ENCODE results near the gene CCDC88C.
"Not testable (repeated sequence)": the region's sequence is repeated elsewhere in the genome, so short reads cannot be mapped to it uniquely, and the experiment has no call there.

Gene CCDC88C

GRCh38 chr14:91263329-91263728 is 154.3 kb downstream of the CCDC88C start:
- DNase-seq = no peak

GRCh38 chr14:91261986-91262549 is 155.6 kb downstream of the CCDC88C start:
- no peak for DNase-seq

DNA sequence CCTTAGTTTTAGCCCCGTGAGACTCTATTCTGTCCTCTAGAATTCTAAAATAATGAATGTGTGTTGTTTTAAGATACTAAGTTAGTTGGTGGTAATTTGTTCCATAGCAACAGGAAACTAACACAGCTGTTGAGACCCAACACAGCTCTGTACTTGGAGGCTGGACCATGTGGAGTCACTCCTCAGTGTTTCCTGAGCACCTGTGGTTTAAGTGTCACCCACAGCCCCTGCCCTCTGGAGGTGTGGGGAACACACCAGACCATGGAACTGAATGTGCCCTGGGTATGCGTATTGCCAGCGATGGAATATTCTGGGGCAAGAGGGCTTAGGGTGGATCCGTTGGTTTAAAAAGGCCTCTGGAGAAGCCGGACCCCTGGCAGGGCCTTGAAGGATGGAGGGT is 156.5 kb downstream of the CCDC88C start:
- DNase-seq = no peak

DNA sequence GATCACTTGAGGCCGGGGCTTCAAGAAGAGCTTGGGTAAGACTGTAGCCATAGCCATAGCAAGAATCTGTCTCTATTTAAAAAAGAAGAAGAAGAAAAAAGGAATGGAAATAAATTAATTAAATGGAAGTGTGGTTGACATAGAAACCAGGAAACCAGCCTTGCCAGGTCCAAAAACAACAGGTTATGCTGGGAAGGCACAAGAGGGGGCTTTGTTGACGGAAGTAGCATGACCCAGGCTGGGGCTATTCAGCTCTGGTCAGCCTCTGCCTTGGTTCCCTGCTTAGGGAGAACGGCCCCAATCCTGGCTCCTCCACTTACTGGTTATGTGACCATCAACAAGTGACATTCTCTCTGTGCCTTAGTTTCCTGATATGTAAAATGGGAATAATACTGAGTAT is 158.7 kb downstream of the CCDC88C start:
- DNase-seq = no peak

DNA sequence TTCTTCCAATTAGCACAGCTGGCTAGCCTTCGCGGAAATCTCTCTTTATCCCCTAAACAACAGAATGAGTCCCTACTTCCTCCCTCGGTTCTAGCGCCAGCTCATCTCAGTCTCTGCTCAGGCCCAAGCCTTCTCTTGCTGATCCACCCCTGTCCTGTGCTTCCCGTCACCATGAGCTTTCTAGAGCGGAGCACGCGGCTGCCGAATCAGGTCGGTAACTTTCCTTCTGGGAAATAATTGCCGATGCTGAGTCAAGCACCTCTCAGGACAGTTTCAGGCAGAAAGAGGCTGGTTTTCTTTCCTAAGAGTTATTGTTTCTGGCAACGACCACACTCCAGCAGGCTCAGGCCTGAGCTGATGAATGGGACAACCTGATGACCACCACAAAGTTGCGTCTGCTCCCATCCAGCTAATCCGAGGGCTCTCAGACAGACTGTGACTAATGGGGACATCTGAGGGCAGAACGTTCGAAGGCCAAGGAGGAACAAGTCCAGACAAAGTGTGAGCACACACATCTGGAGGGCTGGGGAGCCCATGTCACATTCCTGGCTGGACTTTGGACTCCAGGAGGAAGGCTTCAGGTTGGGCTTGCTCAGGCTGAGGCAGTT is 159.5 kb downstream of the CCDC88C start:
- no peak for DNase-seq

DNA sequence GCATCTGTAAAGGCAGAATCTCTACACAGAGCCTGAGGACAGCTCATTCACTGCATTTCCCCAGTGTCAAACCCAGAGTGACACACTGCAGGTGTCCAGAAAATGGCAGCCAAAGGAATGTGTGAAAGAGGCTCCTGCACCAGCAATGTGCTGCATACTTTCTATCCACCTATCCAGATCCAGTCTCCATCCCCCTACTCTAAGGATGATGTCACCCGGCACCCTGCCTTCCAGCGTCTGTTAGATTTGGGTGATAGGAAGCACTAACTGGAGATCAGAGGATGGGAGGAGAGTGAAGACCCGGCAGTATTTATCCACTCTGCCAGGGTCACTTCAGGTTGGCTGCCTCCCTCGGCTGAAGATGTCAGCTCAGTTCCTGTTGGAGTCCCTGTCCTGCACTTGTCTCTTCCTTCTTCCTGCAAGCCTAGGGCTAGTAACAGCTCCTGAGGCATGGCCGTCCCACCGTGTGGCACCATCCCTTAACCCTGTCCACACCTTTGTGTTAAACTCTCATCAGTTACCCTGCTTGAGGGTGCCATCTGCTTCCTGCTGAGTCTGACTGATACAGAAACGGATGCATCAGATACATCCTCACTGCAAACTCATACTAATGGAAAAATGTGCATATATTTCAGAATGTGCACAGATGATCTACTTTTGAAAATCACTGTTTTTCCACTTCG is 160.2 kb downstream of the CCDC88C start:
- no peak for DNase-seq

DNA sequence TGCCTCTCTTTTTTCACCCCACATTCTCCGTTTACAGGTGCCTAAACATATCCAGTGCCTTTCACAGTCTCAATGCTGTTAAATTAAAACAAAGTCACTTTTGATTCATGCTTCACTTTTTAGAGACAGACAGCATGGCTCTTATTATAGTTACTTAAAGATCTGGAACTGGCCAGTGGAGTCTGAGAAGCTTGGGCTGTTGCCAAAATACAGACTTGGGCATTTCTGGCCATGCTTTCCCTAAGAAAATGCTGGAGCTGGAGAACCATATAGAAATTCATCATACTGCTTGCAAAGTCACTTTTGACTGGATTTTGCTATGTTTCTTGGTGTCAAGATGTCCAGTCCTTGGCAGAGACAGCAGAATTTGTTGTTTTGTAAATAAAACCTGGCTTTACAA is 161.0 kb downstream of the CCDC88C start:
- DNase-seq = no peak

GRCh38 chr14:91255026-91255695 is 162.5 kb downstream of the CCDC88C start:
- no peak for DNase-seq

DNA sequence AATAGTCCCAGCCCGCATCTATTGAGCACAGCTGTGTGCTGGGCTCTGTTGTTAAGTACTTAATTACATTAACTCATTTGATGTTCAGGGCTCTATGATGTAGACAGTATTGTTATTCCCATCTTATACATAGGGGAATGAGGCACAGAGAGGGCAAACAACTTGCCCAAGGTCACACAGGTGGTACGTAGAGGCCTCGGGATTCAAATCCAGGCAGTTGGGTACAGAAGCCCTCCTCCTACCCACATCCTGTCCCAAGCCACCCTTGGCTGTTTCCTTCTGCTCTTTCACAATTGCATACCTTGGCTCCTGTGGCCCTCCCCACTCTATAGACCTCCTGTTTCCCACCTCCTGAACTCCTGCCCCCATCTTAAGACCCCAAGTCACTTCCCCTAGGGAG is 163.2 kb downstream of the CCDC88C start:
- DNase-seq = no peak

DNA sequence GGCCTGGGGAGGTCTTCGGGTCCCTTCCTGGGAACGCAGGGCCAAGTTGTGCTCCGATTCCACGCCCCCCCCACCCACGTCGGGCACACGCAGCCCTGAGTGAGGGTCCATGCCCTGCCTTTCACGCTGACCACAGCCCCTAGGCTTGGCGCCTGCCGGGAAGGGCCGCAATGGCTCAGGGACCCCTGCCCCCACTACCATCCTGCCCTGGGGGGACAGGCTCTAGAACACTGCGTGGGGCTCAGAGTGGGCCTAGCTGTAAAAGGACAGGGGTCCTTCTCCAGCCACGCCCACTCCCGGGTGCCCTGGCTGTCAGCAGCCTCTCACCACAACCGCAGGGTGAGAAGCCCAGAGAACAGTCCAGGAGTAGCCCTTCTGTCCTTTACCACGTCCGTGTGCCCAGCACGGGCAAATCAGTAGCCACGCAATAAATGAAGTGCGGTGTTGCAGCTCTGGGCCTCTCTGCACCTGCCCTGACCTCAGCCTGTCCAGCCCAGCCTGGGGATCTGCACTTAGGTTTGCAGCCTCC is 163.8 kb downstream of the CCDC88C start:
- no peak for DNase-seq

DNA sequence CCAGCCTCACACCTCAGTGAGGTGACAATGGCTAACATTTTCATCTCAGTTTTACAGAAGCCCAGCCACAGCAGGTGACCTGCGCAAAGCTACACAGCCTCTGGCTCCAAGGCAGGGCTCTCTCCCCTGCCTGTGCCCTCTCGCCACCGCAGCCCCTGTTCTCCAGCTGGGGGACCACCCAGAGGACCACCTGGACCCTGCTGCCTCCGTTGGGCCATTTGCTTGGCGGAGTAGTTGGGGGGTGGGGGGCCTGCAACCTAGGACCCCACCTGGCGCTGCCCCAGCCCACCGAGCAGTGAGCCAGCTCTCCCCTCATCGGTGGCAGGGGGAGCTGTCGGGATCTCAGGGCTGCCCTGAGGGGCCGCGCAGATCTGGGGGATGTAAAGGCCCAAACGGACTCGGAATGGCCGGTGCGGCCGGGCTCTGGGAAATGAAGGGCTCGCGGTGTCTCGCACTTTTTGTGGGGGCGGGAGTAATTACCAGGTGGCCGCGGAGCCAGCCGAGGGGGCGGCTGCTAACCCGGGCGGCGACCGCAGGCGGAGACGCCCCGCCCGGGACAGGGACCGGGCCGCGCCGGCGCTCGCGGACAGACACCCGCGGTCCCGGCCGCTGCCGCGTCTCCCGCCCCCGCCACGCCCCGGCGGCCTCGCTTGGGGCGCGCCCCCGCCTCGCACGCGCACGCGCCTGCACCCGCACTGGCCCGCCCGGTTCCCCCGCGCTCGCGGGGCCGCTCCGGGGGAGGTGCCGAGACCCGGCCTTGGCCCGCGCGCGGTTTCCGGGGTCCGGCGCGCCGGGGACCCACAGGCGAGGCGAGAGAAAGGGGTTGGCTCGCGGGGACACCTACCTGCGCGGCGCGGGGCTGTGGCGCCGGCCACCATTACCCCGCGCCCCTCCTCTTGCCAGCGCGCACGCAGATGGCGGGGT is 164.5 kb downstream of the CCDC88C start:
- peak; percentile 27 for DNase-seq

- DNase-seq = no peak
These were observed 166.7 kb downstream of the CCDC88C start for GRCh38 chr14:91250912-91251311.

DNA sequence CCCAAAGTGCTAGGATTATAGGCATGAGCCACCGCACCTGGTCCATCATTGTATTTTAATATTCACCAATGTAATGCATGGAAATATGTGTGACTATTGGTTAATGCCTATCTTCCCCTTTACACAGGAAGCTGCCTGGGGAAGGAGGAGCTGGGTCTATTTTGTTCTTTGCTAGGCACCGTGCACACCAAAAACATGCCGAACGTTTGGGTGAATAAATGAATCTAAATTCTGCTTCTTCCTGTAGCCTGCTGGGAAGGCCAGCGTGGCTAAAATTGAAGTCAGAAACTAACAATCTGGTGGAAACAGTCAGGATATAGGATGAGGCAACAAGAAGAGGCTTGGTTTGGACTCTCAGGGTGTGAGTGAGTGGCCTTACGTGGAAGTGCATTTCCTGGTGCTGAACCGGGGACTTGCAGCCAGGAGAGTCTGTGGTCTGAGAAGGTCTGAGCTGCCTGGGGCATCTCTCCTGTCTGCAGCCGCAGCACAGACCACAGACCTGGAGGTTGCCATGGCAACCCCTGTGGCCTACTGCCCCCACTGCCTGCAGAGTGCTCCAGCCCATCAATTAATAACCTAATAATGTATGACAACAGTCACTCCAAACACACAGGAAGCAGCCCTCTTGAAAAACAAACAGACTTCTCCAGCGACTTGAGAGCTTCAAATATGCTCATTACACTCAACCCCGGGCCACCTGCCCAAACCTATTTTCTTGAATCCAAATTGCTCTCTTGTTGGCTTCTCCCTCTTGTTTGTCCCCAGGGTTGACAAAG is 167.6 kb downstream of the CCDC88C start:
- DNase-seq = peak; percentile 90

- peak; percentile 63 for DNase-seq
These were observed 171.4 kb downstream of the CCDC88C start for GRCh38 chr14:91246051-91246852.

DNA sequence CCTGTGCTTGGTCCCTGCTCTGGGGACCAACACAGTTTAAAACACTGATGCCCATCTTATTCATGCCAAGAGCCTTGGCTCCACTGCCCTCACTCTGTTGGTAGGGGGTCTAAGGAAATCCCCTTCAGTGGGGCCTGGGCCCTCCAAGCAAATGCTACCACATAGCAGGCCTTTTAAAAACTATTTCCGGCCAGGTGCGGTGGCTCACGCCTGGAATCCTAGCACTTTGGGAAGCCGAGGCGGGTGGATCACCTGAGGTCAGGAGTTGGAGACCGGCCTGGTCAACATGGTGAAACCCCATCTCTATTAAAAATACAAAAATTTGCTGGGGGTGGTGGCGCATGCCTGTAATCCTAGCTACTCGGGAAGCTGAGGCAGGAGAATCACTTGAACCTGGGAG is 172.0 kb downstream of the CCDC88C start:
- not testable (repeated sequence) for DNase-seq

GRCh38 chr14:91245029-91245428 is 172.6 kb downstream of the CCDC88C start:
- no peak for DNase-seq

DNA sequence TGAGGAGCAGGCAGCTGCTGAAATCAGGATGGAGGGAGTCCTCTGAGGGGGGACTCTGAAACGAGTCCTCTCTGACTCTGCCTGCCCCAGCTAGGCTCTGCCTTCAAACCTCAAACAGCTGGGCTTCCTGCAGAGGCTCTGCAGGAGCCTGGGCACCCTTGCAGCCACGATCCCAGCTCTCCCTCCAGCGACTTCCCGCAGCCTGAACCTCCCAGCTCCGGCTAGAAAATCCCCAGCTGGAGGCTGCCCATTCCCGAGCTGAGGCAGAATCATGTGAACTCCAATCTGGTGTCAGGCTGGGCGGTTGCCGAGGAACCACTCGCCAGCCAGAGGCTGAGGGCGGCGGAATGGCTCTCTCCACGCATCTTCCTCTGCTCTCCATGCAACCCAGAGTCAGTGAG is 173.1 kb downstream of the CCDC88C start, which contains the start of gene GPR68:
TSS of gene GPR68 (minus strand) at position 204 of the 401 bp plus-strand sequence. CDS start 9,654 bp downstream, outside the sequence.
- DNase-seq = no peak

- DNase-seq = no peak
These were observed 174.5 kb downstream of the CCDC88C start for GRCh38 chr14:91243074-91243471.

- no peak for DNase-seq
These were observed 175.0 kb downstream of the CCDC88C start for GRCh38 chr14:91242635-91243034.

DNA sequence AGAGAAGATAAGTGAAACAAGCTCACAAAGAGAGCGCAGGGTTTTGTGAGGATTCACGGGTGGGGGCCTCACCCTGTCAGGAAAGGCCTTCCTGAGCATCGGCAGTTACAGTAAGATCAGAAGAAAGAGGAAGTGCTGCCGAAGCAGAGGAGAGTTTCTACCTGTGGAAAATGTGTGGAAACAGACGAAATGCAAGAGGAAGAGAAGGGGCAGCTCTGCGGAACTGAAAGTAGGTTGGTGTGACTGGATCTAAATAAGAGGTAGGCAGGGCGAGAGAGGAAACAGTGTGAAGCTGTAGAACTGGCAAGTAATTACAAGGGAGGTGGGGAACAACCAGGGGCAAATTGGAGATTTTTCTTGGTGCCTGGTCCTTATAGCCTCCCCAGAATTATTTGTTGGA is 175.8 kb downstream of the CCDC88C start:
- DNase-seq = peak; percentile 73

GRCh38 chr14:91238661-91239060 is 179.0 kb downstream of the CCDC88C start:
- DNase-seq = no peak
